Measurements from ENCODE around the gene OSGEP. TPM values are rescaled to one million over a fixed set of nuclear protein-coding genes. Genes with fewer than 3 reads are reported as not detected.
A peak's percentile ranks its signal among the peaks of the same experiment; 100 is the strongest.

Gene OSGEP
- total RNA-seq, 1 experiment from 2014 or later, result 21.8 TPM

DNA sequence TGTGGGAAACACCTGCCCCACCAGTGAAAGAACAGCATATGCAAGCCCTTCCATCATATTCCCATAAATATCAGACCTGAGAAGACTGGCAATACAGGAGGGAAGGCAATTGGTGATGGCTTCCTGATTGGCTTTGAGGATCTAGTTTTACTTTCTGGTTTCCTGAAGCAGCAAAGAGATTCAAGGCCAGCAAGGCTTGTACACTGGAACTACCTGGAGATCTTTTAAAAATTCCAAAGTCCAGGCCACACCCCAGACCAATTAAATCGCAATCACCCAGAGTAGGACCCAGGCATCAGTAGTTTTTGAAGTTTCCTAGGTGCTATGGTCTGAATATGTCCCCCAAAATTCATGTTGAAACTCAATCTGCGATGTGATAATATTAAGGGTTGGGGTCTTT lies 38.4 kb downstream of the OSGEP start:
- Histone ChIP-seq H2AFZ (ENCODE audit: low read depth, low read length, poor library complexity, severe bottlenecking) (no peak overlapping the region), H3K4me3 (replicated peaks in 1 of 2; ENCODE audit: low read depth in 1 of 2, low read length in 2 of 2) (no peak overlapping the region), H3K9me3 (ENCODE audit: control insufficient read depth in 1 of 2, insufficient read depth in 1 of 2, low read depth in 1 of 2, low read length in 2 of 2) (no peaks in the 10 kb centered on the region), H3K36me3 (ENCODE audit: control insufficient read depth in 1 of 2, insufficient read depth in 2 of 2, low read length in 2 of 2) (no peaks in the 10 kb centered on the region), H3K9ac (ENCODE audit: low read length) (no peak overlapping the region), H3K4me2 (ENCODE audit: low read length) (0 out of 2 replicates have a peak overlapping the region, but pooled peaks have one; percentile 2), H3K79me2 (ENCODE audit: insufficient read depth, low read length) (peaks cover 16% of the 10 kb centered on the region), H3K9me2 (ENCODE audit: insufficient read depth) (no peaks in the 10 kb centered on the region), H4K20me1 (ENCODE audit: insufficient read depth) (no peaks in the 10 kb centered on the region), H3K27ac (ENCODE audit: low read depth, low read length) (peak overlapping the region; percentile 27; the same call in 1 of the 2 replicates), H3K27me3 (ENCODE audit: insufficient read depth, low read length) (no peaks in the 10 kb centered on the region), H3K4me1 (ENCODE audit: control insufficient read depth in 1 of 2, insufficient read depth in 2 of 2, low read length in 2 of 2) (peaks cover 8 to 30% of the 10 kb centered on the region in 2 experiments; a peak in 3 of 4 replicates)
- ChIA-PET CTCF (interaction anchor here (0.7 to 1.9 kb wide), 15 partner anchors 9 to 264 kb away, joined by 3 to 18 read pairs (median 6); partner anchors contain the start of genes APEX1, CCNB1IP1, OSGEP and PARP2), RAD21 (ENCODE audit: low non-redundant PET in 1 of 2, low total read pairs in 2 of 2, uncharacterized antibody in 2 of 2, unreplicated experiment in 2 of 2) (interaction anchor here in 1 of 2 experiments (0.7 to 1.0 kb wide), 2 partner anchors 53 to 191 kb away, joined by 3 read pairs; partner anchors contain the start of gene PNP), POLR2A (interaction anchor here (1.0 to 3.8 kb wide), 7 partner anchors 8 to 194 kb away, joined by 4 to 30 read pairs (median 6); partner anchors contain the start of genes APEX1, PARP2 and PNP)
- ATAC-seq, result no peak
- intact Hi-C loops (cut with micrococcal nuclease), result no loop called here
- no peak for DNase-seq (ENCODE audit: low read depth, low spot score)
- TF ChIP-seq SP1 (IDR thresholded peaks at IDR 0.05; ENCODE audit: low read depth), result no peak
- no peak for TF ChIP-seq FOSL1 (IDR thresholded peaks at IDR 0.05; ENCODE audit: low read depth)
- TF ChIP-seq CEBPB (IDR thresholded peaks at IDR 0.05; ENCODE audit: low read depth), result no peak
- no peak for TF ChIP-seq CBX3 (IDR thresholded peaks at IDR 0.05; ENCODE audit: low read depth)
- no peak for TF ChIP-seq YY1 (IDR thresholded peaks at IDR 0.05; ENCODE audit: extremely low read depth, insufficient replicate concordance, low read depth, low read length)
- TF ChIP-seq POLR2A (IDR thresholded peaks at IDR 0.05; ENCODE audit: borderline replicate concordance, extremely low read depth, insufficient read depth, insufficient read length), result no peak
- no peak for TF ChIP-seq TCF7L2 (IDR thresholded peaks at IDR 0.05; ENCODE audit: borderline replicate concordance, extremely low read depth, insufficient read depth, insufficient read length)
- TF ChIP-seq ZFX (IDR thresholded peaks at IDR 0.05), result no peak
- BruUV-seq (replicated peaks), result no TSS peak

DNA sequence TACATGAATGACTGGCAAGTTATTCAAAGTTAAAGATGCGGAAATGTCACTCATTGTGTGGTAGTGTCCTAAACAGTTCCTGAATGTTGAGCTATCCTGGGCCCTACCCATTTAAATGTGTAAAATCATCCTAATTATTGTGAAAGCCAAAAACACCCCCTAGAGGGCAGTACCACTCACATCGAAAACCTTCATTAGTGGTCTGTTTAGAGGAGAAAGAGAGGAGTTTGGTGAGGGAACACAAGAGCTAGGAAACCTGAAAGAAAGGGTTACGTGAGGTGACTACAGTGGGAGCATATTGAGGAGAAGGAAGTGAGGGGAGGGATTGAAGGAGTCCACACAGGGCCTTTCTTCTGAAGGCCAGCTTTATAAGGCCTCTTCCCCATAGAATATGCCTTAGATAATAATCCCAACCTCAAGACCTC lies 38.8 kb downstream of the OSGEP start:
- Histone ChIP-seq H3K9ac (ENCODE audit: low read length) (no peak overlapping the region), H4K20me1 (ENCODE audit: insufficient read depth) (no peaks in the 10 kb centered on the region), H3K27ac (ENCODE audit: low read depth, low read length) (peak overlapping the region; percentile 27; the same call in 1 of the 2 replicates), H3K4me3 (replicated peaks in 1 of 2; ENCODE audit: low read depth in 1 of 2, low read length in 2 of 2) (no peak overlapping the region), H3K9me2 (ENCODE audit: insufficient read depth) (no peaks in the 10 kb centered on the region), H3K27me3 (ENCODE audit: insufficient read depth, low read length) (no peaks in the 10 kb centered on the region), H3K79me2 (ENCODE audit: insufficient read depth, low read length) (peaks cover 19% of the 10 kb centered on the region), H3K36me3 (ENCODE audit: control insufficient read depth in 1 of 2, insufficient read depth in 2 of 2, low read length in 2 of 2) (no peaks in the 10 kb centered on the region), H3K4me1 (ENCODE audit: control insufficient read depth in 1 of 2, insufficient read depth in 2 of 2, low read length in 2 of 2) (peaks cover 8 to 30% of the 10 kb centered on the region in 2 experiments; a peak in 3 of 4 replicates), H2AFZ (ENCODE audit: low read depth, low read length, poor library complexity, severe bottlenecking) (no peak overlapping the region), H3K9me3 (ENCODE audit: control insufficient read depth in 1 of 2, insufficient read depth in 1 of 2, low read depth in 1 of 2, low read length in 2 of 2) (no peaks in the 10 kb centered on the region), H3K4me2 (ENCODE audit: low read length) (0 out of 2 replicates have a peak overlapping the region, but pooled peaks have one; percentile 2)
- peak; percentile 39; the same call in 1 of the 2 replicates for ATAC-seq
- intact Hi-C loops (cut with micrococcal nuclease), result loop anchor here (1.0 to 2.0 kb wide), 2 partner anchors 39 to 191 kb away; partner anchors contain the start of genes APEX1 and OSGEP
- ChIA-PET CTCF (interaction anchor here (0.6 to 1.9 kb wide), 17 partner anchors 9 to 265 kb away, joined by 3 to 18 read pairs (median 4); partner anchors contain the start of genes APEX1, CCNB1IP1, OSGEP and PARP2), RAD21 (ENCODE audit: low non-redundant PET in 1 of 2, low total read pairs in 2 of 2, uncharacterized antibody in 2 of 2, unreplicated experiment in 2 of 2) (interaction anchor here in 1 of 2 experiments (0.6 to 1.0 kb wide), 3 partner anchors 46 to 191 kb away, joined by 3 to 4 read pairs (median 3); partner anchors contain the start of gene PNP), POLR2A (interaction anchor here (0.7 to 3.8 kb wide), 8 partner anchors 9 to 194 kb away, joined by 3 to 30 read pairs (median 6); partner anchors contain the start of genes APEX1, PARP2 and PNP)
- BruUV-seq (replicated peaks), result no TSS peak
- peak; percentile 43 for DNase-seq (ENCODE audit: low read depth, low spot score)
- TF ChIP-seq CBX3 (IDR thresholded peaks at IDR 0.05; ENCODE audit: low read depth) (no peak), RAD21 (IDR thresholded peaks at IDR 0.05; ENCODE audit: low read depth) (peak; percentile 54), CEBPB (IDR thresholded peaks at IDR 0.05; ENCODE audit: low read depth) (no peak), JUND (IDR thresholded peaks at IDR 0.05) (no peak), SRF (IDR thresholded peaks at IDR 0.05; ENCODE audit: low read depth) (no peak), EGR1 (IDR thresholded peaks at IDR 0.05; ENCODE audit: low read depth) (no peak), ZFX (IDR thresholded peaks at IDR 0.05) (no peak), POLR2A (IDR thresholded peaks at IDR 0.05; ENCODE audit: borderline replicate concordance, extremely low read depth, insufficient read depth, insufficient read length) (no peak), POLR2AphosphoS5 (IDR thresholded peaks at IDR 0.05; ENCODE audit: low read depth, low read length) (no peak), YY1 (IDR thresholded peaks at IDR 0.05; ENCODE audit: extremely low read depth, insufficient replicate concordance, low read depth, low read length) (peak; percentile 5)
- TF ChIP-seq, protein P1, sequence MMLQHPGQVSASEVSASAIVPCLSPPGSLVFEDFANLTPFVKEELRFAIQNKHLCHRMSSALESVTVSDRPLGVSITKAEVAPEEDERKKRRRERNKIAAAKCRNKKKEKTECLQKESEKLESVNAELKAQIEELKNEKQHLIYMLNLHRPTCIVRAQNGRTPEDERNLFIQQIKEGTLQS (IDR thresholded peaks at IDR 0.05), result no peak
- TF ChIP-seq, protein P2, sequence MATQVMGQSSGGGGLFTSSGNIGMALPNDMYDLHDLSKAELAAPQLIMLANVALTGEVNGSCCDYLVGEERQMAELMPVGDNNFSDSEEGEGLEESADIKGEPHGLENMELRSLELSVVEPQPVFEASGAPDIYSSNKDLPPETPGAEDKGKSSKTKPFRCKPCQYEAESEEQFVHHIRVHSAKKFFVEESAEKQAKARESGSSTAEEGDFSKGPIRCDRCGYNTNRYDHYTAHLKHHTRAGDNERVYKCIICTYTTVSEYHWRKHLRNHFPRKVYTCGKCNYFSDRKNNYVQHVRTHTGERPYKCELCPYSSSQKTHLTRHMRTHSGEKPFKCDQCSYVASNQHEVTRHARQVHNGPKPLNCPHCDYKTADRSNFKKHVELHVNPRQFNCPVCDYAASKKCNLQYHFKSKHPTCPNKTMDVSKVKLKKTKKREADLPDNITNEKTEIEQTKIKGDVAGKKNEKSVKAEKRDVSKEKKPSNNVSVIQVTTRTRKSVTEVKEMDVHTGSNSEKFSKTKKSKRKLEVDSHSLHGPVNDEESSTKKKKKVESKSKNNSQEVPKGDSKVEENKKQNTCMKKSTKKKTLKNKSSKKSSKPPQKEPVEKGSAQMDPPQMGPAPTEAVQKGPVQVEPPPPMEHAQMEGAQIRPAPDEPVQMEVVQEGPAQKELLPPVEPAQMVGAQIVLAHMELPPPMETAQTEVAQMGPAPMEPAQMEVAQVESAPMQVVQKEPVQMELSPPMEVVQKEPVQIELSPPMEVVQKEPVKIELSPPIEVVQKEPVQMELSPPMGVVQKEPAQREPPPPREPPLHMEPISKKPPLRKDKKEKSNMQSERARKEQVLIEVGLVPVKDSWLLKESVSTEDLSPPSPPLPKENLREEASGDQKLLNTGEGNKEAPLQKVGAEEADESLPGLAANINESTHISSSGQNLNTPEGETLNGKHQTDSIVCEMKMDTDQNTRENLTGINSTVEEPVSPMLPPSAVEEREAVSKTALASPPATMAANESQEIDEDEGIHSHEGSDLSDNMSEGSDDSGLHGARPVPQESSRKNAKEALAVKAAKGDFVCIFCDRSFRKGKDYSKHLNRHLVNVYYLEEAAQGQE (IDR thresholded peaks at IDR 0.05; ENCODE audit: low read depth), result no peak

All from HCT116 (cell line).